Inflammatory macrophage treated with lipopolysaccharide for 4 hours (primary cell): ENCODE measurements around the gene TXLNA.

ENCODE experiments used
- DNase-seq: peaks from one replicate; pipeline ENCODE4 v3.0.0-alpha.2; 2020

Gene TXLNA

DNA sequence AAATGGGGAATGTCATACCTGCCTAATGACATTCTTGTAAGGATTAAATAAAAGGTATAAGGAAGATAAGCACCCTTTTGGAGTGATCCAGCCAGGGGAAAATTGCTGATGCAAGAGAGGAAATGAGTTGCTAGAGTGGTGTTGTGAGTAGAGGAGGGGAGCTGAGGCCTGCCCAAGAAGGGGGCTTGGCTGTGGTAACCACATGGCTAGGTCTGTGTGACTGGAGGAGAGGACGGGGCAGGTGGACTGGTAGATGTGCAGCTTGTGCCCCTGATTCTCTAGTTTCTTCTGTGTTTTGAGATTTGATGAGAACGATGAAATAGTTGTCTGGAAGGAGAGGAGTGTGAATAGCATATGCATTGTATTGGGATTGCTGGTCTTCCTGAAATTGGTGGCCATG, 6.6 kb downstream of the TXLNA start:
- DNase-seq, result no peak

DNA sequence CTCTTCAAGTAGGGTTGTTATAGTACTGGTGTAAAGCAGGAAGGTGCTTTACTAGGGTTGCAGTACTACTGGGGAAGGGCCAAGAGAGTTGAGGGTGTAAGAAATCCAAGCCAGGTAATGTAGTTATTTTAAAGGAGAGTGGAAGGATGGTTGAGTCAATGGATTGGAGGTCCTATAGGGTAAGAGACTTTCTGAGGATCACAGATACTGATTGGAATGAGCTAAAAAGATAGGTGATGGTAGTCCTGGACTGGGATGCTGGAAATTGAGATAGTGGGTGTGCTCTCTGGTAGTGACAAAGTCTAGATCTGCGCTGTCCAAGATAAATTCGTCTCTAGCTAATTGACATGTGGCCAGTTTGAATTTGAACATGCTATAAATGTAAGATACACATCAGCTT, 7.0 kb downstream of the TXLNA start:
- DNase-seq, result no peak

DNA sequence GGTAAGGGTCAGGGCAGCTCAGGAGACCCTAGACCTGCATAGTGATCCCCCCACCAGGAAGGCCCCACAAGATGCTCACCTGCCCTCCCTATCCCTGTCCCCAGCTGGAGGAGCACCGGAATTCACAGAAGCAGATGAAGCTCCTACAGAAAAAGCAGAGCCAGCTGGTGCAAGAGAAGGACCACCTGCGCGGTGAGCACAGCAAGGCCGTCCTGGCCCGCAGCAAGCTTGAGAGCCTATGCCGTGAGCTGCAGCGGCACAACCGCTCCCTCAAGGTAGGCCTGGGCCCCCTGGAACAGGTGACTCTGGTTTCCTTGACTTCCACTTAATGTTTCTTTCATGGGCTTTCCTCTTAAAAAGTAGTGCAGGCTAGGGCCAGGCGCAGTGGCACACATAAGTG, 8.4 kb downstream of the TXLNA start:
- DNase-seq, result no peak

DNA sequence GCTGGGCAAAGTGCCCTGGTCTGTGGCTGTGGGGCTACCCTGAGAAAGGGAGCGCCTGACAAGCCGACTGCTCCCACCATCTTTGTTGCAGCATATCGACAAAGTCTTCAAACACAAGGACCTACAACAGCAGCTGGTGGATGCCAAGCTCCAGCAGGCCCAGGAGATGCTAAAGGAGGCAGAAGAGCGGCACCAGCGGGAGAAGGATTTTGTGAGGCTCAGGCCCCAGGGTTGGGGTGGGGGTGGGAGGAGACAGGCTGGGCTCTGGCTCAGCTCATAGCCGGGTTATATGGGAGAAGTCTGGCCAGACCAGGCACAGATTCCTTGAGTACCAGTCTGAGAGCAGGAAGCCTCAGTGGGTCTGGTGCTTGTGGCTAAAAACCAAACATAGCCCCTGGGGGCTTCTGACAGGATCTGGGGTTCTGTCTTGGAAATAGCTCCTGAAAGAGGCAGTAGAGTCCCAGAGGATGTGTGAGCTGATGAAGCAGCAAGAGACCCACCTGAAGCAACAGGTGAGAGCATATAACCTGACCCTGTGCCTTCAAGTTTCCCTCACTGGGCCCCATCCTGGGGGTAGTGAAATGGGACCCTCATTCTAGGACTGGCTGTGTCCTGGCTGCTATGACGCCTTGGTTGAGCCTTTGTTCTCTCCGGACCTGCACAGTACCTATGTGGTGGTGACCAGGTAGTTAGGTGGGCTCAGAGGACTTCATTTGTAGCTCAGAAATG, 12.9 kb downstream of the TXLNA start:
- DNase-seq, result no peak

DNA sequence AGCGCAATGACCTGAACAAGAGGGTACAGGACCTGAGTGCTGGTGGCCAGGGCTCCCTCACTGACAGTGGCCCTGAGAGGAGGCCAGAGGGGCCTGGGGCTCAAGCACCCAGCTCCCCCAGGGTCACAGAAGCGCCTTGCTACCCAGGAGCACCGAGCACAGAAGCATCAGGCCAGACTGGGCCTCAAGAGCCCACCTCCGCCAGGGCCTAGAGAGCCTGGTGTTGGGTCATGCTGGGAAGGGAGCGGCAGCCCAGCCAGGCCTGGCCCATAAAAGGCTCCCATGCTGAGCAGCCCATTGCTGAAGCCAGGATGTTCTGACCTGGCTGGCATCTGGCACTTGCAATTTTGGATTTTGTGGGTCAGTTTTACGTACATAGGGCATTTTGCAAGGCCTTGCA, 15.5 kb downstream of the TXLNA start:
- no peak for DNase-seq

DNA sequence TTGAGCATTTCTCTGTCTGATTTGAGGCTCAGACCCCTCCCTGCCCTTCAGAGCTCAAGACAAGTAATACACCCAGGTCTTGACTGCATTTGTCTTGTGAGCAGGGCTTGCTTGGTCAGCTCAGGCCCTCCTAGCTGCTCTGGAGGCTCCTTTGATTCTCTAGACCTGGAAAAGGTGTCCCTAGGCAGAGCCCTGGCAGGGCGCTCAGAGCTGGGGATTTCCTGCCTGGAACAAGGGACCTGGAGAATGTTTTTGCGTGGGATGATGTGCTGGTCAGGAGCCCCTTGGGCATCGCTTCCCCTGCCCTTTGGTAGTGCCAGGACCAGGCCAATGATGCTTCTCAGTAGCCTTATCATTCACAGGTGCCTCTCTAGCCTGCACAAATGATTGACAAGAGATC, 16.1 kb downstream of the TXLNA start:
- DNase-seq, result no peak

DNA sequence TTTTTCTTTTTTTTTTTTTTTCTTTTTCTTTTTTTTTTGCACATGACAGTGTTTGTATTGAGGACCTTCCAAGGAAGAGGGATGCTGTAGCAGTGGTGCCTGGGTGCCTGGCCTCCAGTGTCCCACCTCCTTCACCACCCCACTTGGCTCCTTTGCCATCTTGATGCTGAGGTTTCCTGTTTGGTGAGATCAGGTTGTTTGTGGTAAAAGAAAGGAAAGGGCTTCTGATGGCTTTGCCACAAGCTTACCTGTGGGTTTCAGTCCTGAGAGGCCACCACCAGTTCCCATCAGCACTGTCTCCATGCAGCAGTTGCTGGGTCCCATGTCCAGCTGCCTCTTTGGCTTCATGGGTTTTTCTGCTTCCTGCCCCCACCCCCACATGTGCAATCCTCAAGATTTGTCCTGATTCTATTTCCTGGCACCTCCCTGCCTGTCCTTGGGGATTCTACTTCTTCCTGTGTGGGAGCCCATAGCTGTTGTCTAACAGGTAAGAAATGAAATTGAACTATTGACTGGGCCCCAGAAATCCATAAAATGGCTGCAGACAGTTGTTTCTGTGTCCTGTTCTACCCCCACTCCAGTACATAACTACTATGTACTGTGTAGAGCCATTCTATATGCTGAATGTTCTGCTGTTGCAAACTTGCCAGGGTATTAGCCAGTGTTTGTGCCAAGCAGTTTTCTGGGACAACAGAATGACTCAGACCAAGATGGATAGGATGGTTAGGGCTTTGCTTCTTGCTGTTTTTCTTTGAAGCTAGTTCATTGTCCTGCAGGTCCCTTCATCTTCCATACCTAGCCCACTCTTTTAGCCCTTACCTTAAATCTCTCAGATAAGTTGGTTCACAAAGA, 16.7 kb downstream of the TXLNA start:
- no peak for DNase-seq

DNA sequence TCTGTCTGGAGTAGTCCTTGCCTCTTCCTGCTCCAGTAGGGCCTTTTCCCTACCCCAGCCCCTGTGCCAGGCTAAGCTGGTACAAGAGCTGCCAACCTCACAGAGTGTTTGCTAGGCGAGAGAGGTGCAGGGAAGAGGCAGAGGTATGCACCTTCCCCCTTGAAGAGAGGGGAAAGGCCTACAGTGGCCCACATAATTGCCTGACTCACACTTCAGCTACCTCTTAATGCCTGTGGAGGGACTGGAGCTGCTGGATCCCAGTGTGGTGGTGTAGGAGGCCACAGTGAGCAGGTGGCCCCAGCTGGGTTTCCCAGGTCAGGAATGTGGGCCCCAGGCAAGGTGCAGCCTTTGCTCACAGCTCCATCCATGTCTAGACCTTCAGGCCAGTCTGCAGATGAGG, 17.6 kb downstream of the TXLNA start:
- no peak for DNase-seq

DNA sequence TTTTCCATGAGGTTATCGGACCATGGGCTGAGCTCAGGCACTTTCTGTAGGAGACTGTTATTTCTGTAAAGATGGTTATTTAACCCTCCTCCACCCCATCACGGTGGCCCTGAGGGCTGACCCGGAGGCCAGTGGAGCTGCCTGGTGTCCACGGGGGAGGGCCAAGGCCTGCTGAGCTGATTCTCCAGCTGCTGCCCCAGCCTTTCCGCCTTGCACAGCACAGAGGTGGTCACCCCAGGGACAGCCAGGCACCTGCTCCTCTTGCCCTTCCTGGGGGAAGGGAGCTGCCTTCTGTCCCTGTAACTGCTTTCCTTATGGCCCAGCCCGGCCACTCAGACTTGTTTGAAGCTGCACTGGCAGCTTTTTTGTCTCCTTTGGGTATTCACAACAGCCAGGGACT, 18.4 kb downstream of the TXLNA start:
- DNase-seq, result no peak

DNA sequence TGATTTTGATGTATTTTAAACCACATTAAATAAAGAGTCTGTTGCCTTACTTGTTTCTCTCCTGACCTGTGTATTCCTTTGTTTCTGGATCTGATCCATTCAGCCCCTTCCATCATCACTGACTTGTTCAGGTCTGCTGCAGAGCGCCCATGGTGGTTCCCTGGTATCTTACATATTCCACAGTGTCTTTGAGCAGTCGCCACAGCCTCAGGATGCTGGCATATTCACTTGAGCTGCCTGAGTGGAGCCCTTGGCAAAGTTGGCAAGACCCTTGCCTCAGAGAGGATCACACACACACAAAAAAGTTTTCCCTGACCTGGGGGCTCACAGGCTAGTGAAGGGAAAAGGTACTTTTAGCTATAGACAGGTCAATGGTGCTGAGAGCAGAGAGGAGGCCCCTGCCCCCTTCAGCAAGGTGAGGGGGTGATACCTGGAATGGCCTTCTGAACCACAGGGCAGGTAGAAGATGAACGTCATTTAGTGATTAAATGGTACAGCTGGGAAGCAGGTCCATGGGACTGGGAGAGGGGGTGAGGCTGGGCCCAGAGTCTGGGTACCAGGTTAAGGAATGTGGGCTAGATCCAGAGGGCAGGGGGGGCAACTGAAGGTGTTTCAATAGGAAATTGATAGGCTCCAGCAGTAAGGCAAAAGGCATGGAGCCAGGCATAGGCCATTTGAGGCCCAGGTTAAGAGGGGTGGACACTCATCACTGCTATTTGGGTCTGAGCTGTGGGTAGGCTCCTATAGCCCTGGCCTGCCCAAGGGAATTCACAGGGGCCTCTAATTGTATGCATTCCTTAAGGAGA, 19.0 kb downstream of the TXLNA start:
- no peak for DNase-seq

DNA sequence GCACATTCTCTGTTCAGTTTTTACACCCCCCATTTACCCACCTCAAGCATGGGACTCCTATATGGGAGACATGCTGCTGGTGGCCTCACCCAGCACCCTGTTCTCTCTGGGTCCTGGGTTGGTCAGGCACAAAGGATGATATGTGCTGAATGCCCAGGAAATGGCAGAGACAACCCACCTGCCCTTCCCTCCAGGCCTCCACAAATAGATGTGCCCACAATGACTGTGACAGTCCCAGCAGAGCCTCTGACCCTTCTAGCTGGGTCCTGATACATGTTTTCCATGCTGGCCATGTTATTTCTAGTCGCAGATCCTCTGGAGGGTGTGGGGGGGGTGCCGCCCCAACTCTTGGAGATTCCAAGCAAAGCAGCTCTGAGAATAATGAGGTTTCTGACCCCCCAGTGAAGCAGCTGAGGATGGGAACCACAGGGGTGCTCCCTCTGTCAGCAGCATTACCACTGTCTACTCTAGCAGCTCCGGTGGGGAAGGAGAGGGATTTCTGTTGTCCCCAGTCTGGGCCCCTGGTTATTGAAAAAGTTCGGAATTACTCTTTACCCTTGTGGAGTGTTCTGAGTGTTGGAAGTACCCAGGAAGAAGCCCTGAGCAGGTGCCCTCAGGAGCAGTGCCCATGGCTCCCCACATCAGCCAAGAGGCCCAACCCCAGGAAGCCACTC, 19.7 kb downstream of the TXLNA start:
- no peak for DNase-seq

DNA sequence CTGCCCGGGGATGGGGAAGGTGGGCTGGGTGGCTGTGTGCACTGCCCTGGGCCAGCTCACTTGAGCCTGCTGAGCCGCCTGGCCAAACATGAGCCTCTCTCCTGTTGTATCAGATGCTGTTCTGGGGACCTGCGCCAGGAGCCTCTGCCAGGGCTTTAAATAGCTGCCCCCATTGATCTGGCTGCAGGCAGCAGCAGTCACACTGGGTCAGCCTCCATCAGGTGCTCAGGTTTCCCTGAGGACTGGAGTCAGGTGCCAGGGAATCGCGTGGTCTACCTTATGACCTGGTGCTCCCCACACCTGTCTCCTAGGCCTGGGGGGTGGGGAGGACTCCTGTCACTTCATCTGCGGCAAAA, 20.2 kb downstream of the TXLNA start:
- no peak for DNase-seq

DNA sequence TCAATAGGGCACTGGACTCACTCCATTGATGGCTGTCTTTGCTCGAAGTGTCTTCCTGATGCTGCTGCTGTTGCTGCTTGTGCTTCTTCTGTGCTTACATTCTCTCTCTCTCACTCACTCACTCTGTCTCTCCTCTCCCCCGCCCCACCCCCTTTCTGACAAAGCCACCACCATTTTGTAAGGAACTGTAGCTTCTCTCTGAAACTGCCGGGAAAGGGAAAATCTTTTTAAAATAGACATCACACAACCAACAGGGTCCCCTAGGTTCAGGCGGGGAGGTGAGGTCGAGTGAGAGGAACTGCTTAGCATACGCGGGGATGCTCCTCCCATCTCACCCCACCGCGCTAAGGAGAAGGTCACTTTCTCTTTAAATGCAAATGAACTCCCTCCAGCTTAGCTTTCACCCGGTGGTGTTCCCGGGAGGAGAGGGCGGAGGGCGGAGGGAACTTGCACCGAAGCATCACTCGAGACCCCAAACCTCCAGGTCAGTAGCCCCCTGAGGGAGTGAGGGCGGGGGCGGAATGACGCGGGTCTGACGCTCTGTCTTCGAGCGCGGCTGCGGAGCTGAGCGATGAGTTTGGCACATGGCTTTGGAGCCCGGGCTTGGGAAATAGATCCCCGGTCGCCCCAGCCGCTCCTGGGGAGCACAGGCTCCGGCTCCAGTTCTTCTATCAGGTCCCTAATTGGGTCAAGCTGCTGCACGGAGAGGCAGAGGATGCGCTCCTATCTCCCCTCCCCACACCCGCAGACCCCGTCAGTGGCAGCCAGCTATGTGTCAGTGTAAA, 20.9 kb downstream of the TXLNA start, which contains the start of gene CCDC28B:
TSS of gene CCDC28B (plus strand) at position 370 of the 785 bp plus-strand sequence. CDS start 1,341 bp downstream, outside the sequence.
- DNase-seq, result peak; percentile 30

DNA sequence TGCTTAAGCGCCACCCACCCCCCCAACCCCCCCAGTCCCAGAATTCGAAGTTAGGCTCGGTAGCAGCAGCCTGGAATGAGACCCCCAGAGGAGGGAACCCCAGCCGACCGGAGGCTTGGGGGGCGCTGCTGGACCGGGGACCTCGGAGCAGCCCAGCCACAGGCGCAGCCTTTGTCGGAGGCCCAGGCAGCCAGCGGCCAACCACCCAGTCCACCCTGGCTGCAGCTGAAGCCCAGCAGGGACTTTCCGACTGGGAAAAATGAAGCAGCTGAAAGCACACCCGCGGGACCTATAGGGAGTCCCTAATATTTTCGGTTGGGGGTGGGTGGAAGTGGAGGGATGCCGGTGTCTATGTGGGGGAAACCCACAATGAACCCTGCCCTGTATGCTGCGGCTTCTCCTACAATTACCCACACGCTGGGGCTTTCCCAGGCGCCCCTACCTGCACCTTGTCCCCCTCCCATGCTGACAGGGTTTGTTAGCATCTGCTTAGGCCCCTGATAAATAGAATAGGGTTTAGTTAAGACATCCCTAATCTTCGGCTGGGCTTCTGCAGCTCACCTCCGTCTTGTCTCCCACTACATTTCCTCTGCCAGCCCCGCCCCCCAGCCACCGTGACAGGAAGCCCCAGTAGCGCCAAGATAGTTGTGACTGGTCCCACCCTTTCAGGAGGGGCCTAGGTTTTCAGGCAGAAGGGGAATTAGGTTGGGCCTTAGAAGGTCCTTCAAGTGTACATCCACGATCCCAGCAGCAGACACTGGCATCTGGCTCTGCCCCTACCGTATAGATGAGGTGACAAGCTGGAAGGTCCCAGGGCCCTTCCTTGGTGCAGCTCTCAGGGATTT, 21.8 kb downstream of the TXLNA start:
- no peak for DNase-seq

DNA sequence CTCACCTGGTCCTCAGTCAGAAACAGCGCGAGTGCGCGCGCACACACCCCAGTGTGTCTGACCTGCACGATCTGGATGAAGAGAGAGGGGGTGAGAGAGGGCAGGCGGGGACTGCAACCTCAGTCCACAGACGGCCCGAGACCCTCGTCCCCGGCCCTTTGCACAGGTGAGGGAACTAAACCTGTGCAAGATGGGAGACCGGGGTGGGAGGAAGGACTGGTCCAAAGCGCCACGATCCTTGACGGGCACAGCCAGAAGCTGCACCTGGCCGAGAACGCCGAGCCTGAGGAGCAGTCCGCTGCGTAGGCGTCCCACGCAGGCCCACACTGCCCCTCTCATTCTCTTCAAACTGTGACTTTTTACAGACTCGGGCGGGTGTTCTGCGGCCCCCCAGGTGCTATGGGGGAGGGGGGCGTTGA, 25.5 kb downstream of the TXLNA start:
- DNase-seq, result no peak

DNA sequence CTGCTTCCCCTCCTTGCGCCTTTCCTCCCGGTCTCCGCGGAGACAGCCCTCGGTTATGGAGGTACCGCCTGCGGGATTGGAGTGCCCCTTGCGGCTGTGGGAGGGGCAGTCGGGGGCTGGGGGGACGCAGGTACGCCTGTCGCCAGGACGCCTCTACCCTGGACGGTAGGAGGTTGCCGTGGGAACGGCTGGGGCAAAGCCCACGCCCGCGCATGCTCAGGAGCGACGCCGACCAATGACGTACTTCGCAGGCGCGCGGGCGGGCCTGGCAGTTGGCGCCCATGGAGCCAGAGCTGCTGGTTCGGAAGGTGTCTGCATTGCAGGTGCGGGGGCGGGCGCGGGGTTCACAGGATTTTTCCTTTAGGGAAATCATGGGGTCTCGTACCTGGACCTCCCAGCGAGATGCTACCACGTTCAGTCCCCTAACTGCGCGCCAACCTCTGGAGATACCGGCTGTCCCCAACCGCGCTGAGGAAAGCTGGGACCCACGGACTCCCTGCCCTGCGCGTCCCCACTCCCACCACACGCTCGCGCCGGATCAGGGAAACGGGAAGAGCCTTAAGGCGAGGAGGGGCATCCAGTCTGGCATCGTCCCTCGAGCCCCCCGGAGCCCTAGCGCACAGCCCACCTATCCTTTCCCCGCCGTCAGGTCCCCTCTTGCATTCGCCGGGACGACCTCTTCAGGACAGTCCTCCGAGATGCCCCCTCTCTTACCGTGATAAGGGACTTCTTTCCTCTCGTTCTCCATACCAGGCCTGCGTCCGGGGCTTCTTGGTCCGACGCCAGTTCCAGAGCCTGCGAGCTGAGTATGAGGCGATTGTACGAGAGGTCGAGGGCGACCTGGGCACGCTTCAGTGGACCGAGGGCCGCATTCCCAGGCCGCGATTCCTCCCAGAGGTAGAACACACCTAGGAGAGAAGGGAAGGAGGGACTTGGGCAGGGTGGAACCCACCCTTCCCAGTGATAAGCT, 26.2 kb downstream of the TXLNA start, which contains the start of gene IQCC:
TSS of gene IQCC (plus strand) at position 271 of the 970 bp plus-strand sequence. CDS start at position 282, 11 bp downstream.
- DNase-seq, result peak; percentile 82

DNA sequence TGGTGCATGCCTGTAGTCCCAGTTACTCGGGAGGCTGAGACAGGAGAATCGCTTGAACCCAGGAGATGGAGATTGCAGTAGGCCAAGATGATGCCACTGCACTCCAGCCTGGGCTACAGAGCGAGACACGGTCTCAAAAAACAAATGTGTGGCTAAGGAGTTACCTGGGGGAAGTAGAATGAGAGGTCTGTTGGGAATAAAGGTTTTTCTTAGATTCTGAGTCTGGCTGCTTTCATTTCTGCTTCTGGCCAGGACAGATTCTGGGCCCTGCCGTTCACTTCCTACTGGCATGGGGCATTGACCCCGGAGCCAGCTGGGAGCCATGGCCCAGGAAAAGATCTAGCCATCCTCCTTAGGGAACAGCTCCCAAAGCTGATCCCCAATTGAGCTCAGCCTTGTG, 29.0 kb downstream of the TXLNA start:
- DNase-seq, result no peak

DNA sequence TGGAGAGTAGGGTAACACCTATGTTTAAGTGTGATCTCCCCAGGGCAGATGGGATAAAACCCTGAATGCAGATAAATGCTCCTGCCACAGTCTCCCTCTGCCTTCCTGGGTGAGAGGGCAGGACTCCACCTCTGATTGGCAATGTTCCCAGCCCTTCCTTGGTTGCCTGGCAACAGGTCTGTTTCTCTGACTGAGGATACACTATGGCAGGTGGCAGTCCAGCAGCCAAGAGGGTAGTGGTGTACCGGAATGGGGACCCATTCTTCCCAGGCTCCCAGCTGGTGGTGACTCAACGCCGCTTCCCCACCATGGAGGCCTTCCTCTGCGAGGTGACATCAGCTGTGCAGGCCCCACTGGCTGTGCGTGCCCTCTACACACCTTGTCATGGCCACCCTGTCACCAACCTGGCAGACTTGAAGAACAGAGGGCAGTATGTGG, 29.4 kb downstream of the TXLNA start, which contains the start of gene DCDC2B:
TSS of gene DCDC2B (plus strand) at position 199 of the 438 bp plus-strand sequence. CDS start at position 204, 5 bp downstream.
- DNase-seq, result no peak
